ENCODE results near the gene SERF2.
"Not testable (repeated sequence)": the region's sequence is repeated elsewhere in the genome, so short reads cannot be mapped to it uniquely, and the experiment has no call there.

The SERF2 gene

GRCh38 chr15:43828061-43828657, 36.0 kb downstream of the SERF2 start:
- in situ Hi-C loops (cut with MboI; ENCODE audit: low sequenced_read_pairs), result no loop called here

- in situ Hi-C loops (cut with MboI; ENCODE audit: low sequenced_read_pairs), result not testable (repeated sequence)
Observed at GRCh38 chr15:43829951-43830540, 37.9 kb downstream of the SERF2 start.

GRCh38 chr15:43830691-43831275, 38.7 kb downstream of the SERF2 start:
- in situ Hi-C loops (cut with MboI; ENCODE audit: low sequenced_read_pairs), result not testable (repeated sequence)

GRCh38 chr15:43831519-43832052, 39.5 kb downstream of the SERF2 start:
- in situ Hi-C loops (cut with MboI; ENCODE audit: low sequenced_read_pairs), result not testable (repeated sequence)

GRCh38 chr15:43832485-43832884, 40.4 kb downstream of the SERF2 start:
- in situ Hi-C loops (cut with MboI; ENCODE audit: low sequenced_read_pairs), result not testable (repeated sequence)

- in situ Hi-C loops (cut with MboI; ENCODE audit: low sequenced_read_pairs), result no loop called here
Observed at GRCh38 chr15:43845421-43845820, 53.3 kb downstream of the SERF2 start.

All from HL-60/S4 treated with retinoic acid at 250 ng/mL for 4 days and 3 days (cell line).